Osteocyte (in vitro differentiated cells): ENCODE data around the gene PTPRN2. TPM values are rescaled to one million over a fixed set of nuclear protein-coding genes. Genes with fewer than 3 reads are reported as not detected.

Source experiments
- DNase-seq: peaks from one replicate; pipeline ENCODE4 v3.0.0; 2021; ENCODE audit warnings: mixed read lengths; ENCODE audit not compliant: unreplicated experiment; ENCODE audit errors: extremely low spot score
- H3K27ac Mint-ChIP-seq: one replicate; pipeline ENCODE4 v1.8.0; 2021; ENCODE audit warnings: mild to moderate bottlenecking, mixed read lengths; ENCODE audit not compliant: unreplicated experiment
- H3K27me3 Mint-ChIP-seq: one replicate; pipeline ENCODE4 v1.8.0; 2021; ENCODE audit warnings: mixed read lengths; ENCODE audit not compliant: unreplicated experiment
- H3K36me3 Mint-ChIP-seq: one replicate; pipeline ENCODE4 v1.8.0; 2021; ENCODE audit warnings: mixed read lengths; ENCODE audit not compliant: unreplicated experiment
- H3K4me1 Mint-ChIP-seq: one replicate; pipeline ENCODE4 v1.8.0; 2021; ENCODE audit warnings: mixed read lengths; ENCODE audit not compliant: unreplicated experiment
- H3K4me3 Mint-ChIP-seq: one replicate; pipeline ENCODE4 v1.8.0; 2021; ENCODE audit warnings: mild to moderate bottlenecking, moderate library complexity, mixed read lengths; ENCODE audit not compliant: unreplicated experiment
- H3K9me3 Mint-ChIP-seq: one replicate; pipeline ENCODE4 v1.8.0; 2021; ENCODE audit warnings: mixed read lengths; ENCODE audit not compliant: unreplicated experiment
- CTCF ChIP-seq: fragments of 200-600 bp; sonication (generic); IDR thresholded peaks from 2 replicates; pipeline ENCODE4 v1.5.0; 2021; ENCODE audit warnings: antibody characterized with exemption, mild to moderate bottlenecking, moderate library complexity
- total RNA-seq: library from RNA; stranded (reverse); gene quantifications from 2 replicates; pipeline ENCODE4 v1.2.1, GENCODE V29; 2021

Gene PTPRN2
- total RNA-seq, 1 donor from 2014 or later: 0.59 TPM

- no peak for DNase-seq
- H3K4me1 Mint-ChIP-seq: no peaks in the 10 kb centered on the region
- no peak overlapping the region for H3K4me3 Mint-ChIP-seq
- H3K27me3 Mint-ChIP-seq: no peaks in the 10 kb centered on the region
- H3K27ac Mint-ChIP-seq: no peak overlapping the region
- H3K9me3 Mint-ChIP-seq: no peaks in the 10 kb centered on the region
- H3K36me3 Mint-ChIP-seq: no peaks in the 10 kb centered on the region
- TF ChIP-seq CTCF: no peak
These were observed 934.4 kb downstream of the PTPRN2 start for GRCh38 chr7:157652954-157653826.

DNA sequence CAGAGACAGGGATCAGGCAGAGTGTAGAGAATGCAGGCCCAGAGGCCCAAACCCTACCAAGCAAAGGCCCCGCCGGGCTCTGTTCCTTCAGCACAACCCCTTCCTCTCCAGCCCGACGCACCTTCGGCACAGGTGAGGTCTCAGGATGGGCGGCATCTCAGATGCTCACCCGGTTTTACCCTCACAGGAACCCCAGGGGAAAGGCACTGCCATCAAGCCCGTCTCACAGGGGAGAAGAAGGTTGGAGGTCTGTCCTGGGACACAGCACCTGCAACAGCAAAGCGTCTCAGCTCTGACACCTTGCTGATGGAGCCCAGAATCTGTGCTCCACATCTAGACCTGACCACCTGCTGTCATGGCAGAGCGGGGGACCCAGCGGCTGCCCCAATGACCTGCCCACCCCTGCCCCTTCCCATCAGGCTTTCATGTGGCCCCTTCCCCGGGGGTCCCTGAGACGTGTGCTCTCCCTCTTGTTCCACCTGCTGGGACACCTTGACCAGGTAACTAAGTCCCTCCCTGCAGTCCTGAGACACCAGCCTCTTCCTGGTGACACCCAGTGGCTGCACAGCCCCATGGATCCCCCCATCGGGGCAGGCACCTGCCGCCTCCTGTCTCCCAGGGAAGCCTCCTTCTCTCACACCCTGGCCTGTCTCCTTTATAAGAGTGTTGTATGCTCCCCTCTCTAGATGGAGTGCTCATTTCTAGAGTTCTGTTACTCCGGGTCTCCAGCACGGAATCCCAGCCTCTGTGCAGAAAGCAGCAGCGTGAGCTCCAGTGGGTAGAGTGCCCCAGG lies 935.3 kb downstream of the PTPRN2 start:
- Mint-ChIP-seq H3K27ac (no peak overlapping the region), H3K4me1 (no peaks in the 10 kb centered on the region), H3K36me3 (no peaks in the 10 kb centered on the region), H3K27me3 (no peaks in the 10 kb centered on the region), H3K4me3 (no peak overlapping the region), H3K9me3 (no peaks in the 10 kb centered on the region)
- no peak for TF ChIP-seq CTCF
- DNase-seq: no peak

DNA sequence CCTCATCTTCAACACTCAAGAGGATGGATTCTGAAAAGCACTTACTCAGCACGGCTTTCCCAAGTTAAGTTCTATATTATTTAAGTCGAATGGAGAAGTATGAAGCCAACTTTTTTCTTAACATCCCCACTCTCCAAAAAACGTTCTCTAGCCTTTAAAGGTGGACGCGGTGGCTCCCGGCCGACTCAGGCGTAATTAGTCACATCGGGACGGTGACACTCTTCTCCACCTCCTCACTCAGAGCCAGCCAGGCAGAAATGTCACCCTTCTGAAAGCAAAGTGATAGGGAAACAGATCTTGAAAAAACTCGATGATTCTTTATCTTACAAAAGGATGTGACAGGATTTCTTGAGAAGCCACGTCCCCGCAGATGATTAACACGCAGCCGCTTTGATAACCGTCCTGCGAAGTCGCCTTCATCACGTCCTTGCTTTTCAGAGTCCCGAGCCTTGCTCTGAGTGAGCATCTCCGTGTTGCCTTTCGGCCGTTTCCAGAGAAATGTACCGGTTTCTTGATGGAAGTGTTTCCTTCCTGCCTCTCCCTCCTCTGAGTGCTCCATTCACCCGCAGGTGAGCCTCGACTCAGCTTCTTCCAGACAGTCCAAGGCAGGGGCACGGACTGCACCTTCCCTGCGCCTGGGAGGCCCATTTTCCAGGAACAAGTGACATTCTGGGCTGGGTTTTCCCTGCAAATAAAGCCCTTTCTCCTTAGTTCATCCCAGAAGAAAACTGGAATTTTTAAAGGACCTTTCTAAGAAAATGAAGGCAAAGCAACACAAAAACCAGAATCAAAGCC lies 936.1 kb downstream of the PTPRN2 start:
- Mint-ChIP-seq H3K4me3 (no peak overlapping the region), H3K27ac (no peak overlapping the region)

GRCh38 chr7:157650801-157651200 lies 936.8 kb downstream of the PTPRN2 start:
- DNase-seq: no peak
- Mint-ChIP-seq H3K27ac (no peak overlapping the region), H3K4me1 (no peaks in the 10 kb centered on the region), H3K36me3 (no peaks in the 10 kb centered on the region), H3K27me3 (no peaks in the 10 kb centered on the region), H3K4me3 (no peak overlapping the region), H3K9me3 (no peaks in the 10 kb centered on the region)
- TF ChIP-seq CTCF: no peak

More for the DNA sequence above, 936.1 kb downstream of the PTPRN2 start:
- no peaks in the 10 kb centered on the region for H3K4me1 Mint-ChIP-seq
- DNase-seq: no peak
- H3K36me3 Mint-ChIP-seq: no peaks in the 10 kb centered on the region
- no peaks in the 10 kb centered on the region for H3K9me3 Mint-ChIP-seq
- no peaks in the 10 kb centered on the region for H3K27me3 Mint-ChIP-seq
- no peak for TF ChIP-seq CTCF
